Measurements from ENCODE around the gene OR6S1.

DNA sequence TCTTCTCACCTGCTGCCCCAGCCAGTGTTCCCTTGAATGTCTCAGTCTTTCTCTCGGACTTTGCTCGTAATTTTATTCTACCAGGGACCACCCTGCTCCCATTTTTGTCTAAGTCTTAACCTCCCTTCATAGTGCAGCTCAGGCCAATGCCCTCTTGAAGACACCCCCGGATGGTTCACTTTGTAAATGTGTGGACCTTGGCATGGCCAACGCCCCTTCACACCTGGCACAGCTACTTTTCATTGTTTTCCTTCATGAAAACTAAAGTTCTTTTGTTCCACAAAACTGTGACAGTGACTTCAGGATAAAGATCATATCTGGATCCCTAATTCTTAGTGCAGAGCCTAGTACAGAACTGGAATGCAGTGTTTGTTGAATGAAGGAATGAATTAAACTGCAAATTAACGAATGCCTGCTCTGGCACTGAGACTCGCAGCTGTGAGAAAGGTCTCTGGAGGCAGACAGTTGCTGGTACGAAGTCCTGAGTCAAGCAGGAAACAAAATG lies 39.4 kb upstream of the OR6S1 start:
- TF ChIP-seq, protein P1, sequence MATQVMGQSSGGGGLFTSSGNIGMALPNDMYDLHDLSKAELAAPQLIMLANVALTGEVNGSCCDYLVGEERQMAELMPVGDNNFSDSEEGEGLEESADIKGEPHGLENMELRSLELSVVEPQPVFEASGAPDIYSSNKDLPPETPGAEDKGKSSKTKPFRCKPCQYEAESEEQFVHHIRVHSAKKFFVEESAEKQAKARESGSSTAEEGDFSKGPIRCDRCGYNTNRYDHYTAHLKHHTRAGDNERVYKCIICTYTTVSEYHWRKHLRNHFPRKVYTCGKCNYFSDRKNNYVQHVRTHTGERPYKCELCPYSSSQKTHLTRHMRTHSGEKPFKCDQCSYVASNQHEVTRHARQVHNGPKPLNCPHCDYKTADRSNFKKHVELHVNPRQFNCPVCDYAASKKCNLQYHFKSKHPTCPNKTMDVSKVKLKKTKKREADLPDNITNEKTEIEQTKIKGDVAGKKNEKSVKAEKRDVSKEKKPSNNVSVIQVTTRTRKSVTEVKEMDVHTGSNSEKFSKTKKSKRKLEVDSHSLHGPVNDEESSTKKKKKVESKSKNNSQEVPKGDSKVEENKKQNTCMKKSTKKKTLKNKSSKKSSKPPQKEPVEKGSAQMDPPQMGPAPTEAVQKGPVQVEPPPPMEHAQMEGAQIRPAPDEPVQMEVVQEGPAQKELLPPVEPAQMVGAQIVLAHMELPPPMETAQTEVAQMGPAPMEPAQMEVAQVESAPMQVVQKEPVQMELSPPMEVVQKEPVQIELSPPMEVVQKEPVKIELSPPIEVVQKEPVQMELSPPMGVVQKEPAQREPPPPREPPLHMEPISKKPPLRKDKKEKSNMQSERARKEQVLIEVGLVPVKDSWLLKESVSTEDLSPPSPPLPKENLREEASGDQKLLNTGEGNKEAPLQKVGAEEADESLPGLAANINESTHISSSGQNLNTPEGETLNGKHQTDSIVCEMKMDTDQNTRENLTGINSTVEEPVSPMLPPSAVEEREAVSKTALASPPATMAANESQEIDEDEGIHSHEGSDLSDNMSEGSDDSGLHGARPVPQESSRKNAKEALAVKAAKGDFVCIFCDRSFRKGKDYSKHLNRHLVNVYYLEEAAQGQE (IDR thresholded peaks at IDR 0.05; ENCODE audit: borderline replicate concordance), result no peak
- TF ChIP-seq, protein P2, sequence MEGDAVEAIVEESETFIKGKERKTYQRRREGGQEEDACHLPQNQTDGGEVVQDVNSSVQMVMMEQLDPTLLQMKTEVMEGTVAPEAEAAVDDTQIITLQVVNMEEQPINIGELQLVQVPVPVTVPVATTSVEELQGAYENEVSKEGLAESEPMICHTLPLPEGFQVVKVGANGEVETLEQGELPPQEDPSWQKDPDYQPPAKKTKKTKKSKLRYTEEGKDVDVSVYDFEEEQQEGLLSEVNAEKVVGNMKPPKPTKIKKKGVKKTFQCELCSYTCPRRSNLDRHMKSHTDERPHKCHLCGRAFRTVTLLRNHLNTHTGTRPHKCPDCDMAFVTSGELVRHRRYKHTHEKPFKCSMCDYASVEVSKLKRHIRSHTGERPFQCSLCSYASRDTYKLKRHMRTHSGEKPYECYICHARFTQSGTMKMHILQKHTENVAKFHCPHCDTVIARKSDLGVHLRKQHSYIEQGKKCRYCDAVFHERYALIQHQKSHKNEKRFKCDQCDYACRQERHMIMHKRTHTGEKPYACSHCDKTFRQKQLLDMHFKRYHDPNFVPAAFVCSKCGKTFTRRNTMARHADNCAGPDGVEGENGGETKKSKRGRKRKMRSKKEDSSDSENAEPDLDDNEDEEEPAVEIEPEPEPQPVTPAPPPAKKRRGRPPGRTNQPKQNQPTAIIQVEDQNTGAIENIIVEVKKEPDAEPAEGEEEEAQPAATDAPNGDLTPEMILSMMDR (IDR thresholded peaks at IDR 0.05; ENCODE audit: poor library complexity, severe bottlenecking), result no peak
- no peak for TF ChIP-seq POLR2AphosphoS5 (IDR thresholded peaks at IDR 0.05)
- TF ChIP-seq RAD21 (conservative IDR thresholded peaks at IDR 0.05), result no peak
- TF ChIP-seq TAF1 (IDR thresholded peaks at IDR 0.05; ENCODE audit: low read depth), result no peak
- TF ChIP-seq SMC3 (conservative IDR thresholded peaks at IDR 0.05; ENCODE audit: poor library complexity), result no peak
- TF ChIP-seq EP300 (conservative IDR thresholded peaks at IDR 0.05; ENCODE audit: poor library complexity, severe bottlenecking), result no peak
- no peak for TF ChIP-seq EZH2 (IDR thresholded peaks at IDR 0.05; ENCODE audit: borderline replicate concordance, insufficient read depth, low read length, poor library complexity, severe bottlenecking)
- TF ChIP-seq MXI1 (conservative IDR thresholded peaks at IDR 0.05; ENCODE audit: poor library complexity, severe bottlenecking), result no peak

Measured in neural cell (in vitro differentiated cells).